Progenitor cell of endocrine pancreas (in vitro differentiated cells): ENCODE results near the gene CBLN1. TPM values are rescaled to one million over a fixed set of nuclear protein-coding genes. Genes with fewer than 3 reads are reported as not detected.

Experiments
- DNase-seq: peaks from one replicate; pipeline ENCODE4 v3.0.0; 2021; ENCODE audit warnings: low spot score; ENCODE audit not compliant: unreplicated experiment
- H3K27ac Mint-ChIP-seq: 2 replicates; pipeline ENCODE4 v1.8.0; 2021; ENCODE audit warnings: mild to moderate bottlenecking, moderate library complexity, mixed read lengths
- H3K27me3 Mint-ChIP-seq: 2 replicates; pipeline ENCODE4 v1.8.0; 2021; ENCODE audit warnings: mixed read lengths
- H3K36me3 Mint-ChIP-seq: 2 replicates; pipeline ENCODE4 v1.8.0; 2022; ENCODE audit warnings: mixed read lengths; ENCODE audit not compliant: insufficient read depth
- H3K4me1 Mint-ChIP-seq: 2 replicates; pipeline ENCODE4 v1.8.0; 2021; ENCODE audit warnings: low read depth, mixed read lengths
- H3K4me3 Mint-ChIP-seq: 2 replicates; pipeline ENCODE4 v1.8.0; 2021; ENCODE audit warnings: low read depth, mild to moderate bottlenecking, moderate library complexity, mixed read lengths
- H3K9me3 Mint-ChIP-seq: 2 replicates; pipeline ENCODE4 v1.8.0; 2021; ENCODE audit warnings: low read depth, mixed read lengths
- CTCF ChIP-seq: fragments of 200-600 bp; sonication (generic); IDR thresholded peaks from one replicate; pipeline ENCODE4 v1.5.0; 2021; ENCODE audit warnings: antibody characterized with exemption, mild to moderate bottlenecking; ENCODE audit not compliant: unreplicated experiment
- total RNA-seq: library from RNA; stranded (reverse); gene quantifications from 2 replicates; pipeline ENCODE4 v1.2.1, GENCODE V29; 2021

Gene CBLN1
- total RNA-seq, 1 donor from 2014 or later, result 0.62 TPM

GRCh38 chr16:49292413-49292812, 10.8 kb upstream of the CBLN1 start:
- Mint-ChIP-seq H3K36me3 (no peaks in the 10 kb centered on the region), H3K9me3 (no peaks in the 10 kb centered on the region), H3K4me3 (no peak overlapping the region), H3K4me1 (no peaks in the 10 kb centered on the region), H3K27ac (no peak overlapping the region), H3K27me3 (peaks cover 57% of the 10 kb centered on the region)
- no peak for TF ChIP-seq CTCF
- DNase-seq, result no peak

- Mint-ChIP-seq H3K4me3 (no peak overlapping the region), H3K27me3 (peaks cover 73% of the 10 kb centered on the region), H3K27ac (no peak overlapping the region), H3K9me3 (no peaks in the 10 kb centered on the region), H3K36me3 (no peaks in the 10 kb centered on the region), H3K4me1 (peaks cover 3% of the 10 kb centered on the region)
- DNase-seq, result no peak
- no peak for TF ChIP-seq CTCF
Measured at GRCh38 chr16:49287572-49287971, 5.9 kb upstream of the CBLN1 start.

- DNase-seq, result no peak
- Mint-ChIP-seq H3K27ac (no peak overlapping the region), H3K27me3 (peaks cover 75% of the 10 kb centered on the region), H3K4me3 (no peak overlapping the region), H3K9me3 (no peaks in the 10 kb centered on the region), H3K4me1 (peaks cover 5% of the 10 kb centered on the region), H3K36me3 (no peaks in the 10 kb centered on the region)
- TF ChIP-seq CTCF, result no peak
Measured at GRCh38 chr16:49284962-49285361, 3.3 kb upstream of the CBLN1 start.

GRCh38 chr16:49283376-49284049, 1.9 kb upstream of the CBLN1 start:
- H3K4me3 Mint-ChIP-seq, result peak overlapping the region; percentile 35

GRCh38 chr16:49282690-49283375, 1.2 kb upstream of the CBLN1 start:
- no peak for TF ChIP-seq CTCF
- Mint-ChIP-seq H3K27ac (peak overlapping the region; percentile 88), H3K36me3 (no peaks in the 10 kb centered on the region), H3K9me3 (no peaks in the 10 kb centered on the region), H3K4me1 (peaks cover 7% of the 10 kb centered on the region), H3K27me3 (peaks cover 86% of the 10 kb centered on the region), H3K4me3 (peak overlapping the region; percentile 72)
- peak; percentile 37 for DNase-seq

More at GRCh38 chr16:49283376-49284049, 1.9 kb upstream of the CBLN1 start:
- H3K4me1 Mint-ChIP-seq, result peaks cover 7% of the 10 kb centered on the region
- no peak for TF ChIP-seq CTCF
- H3K9me3 Mint-ChIP-seq, result no peaks in the 10 kb centered on the region
- H3K27ac Mint-ChIP-seq, result no peak overlapping the region
- peaks cover 82% of the 10 kb centered on the region for H3K27me3 Mint-ChIP-seq
- no peak for DNase-seq
- H3K36me3 Mint-ChIP-seq, result no peaks in the 10 kb centered on the region
